Vagina (tissue), 2 donors: ENCODE data around the gene AKAP6. TPM values are rescaled to one million over a fixed set of nuclear protein-coding genes. Genes with fewer than 3 reads are reported as not detected.

Experiments
- DNase-seq, 2 donors: peaks; one replicate each; pipeline ENCODE4 v3.0.0-alpha.2; 2017; ENCODE audit errors: extremely low spot score in 2 of 2
- H3K27ac ChIP-seq: fragments of 200-600 bp; sonication (generic); one replicate; pipeline ENCODE4 v1.5.1; 2019
- H3K27me3 ChIP-seq: fragments of 200-600 bp; sonication (generic); one replicate; pipeline ENCODE4 v1.5.1; 2019
- H3K36me3 ChIP-seq, 2 donors: fragments of 200-600 bp; sonication (generic); one replicate each; pipeline ENCODE4 v1.5.1; 2017 to 2019
- H3K4me1 ChIP-seq: fragments of 200-600 bp; sonication (generic); one replicate; pipeline ENCODE4 v1.5.1; 2019
- H3K4me3 ChIP-seq, 2 donors: fragments of 200-600 bp; sonication (generic); 1 replicate in 1 of 2; 2 replicates in 1 of 2; pipeline ENCODE4 v1.5.1; 2016 to 2019
- H3K9me3 ChIP-seq: fragments of 200-600 bp; sonication (generic); one replicate; pipeline ENCODE4 v1.5.1; 2019
- POLR2A ChIP-seq, 2 donors: fragments of 450-650 bp; IDR thresholded peaks; one replicate each; pipeline ENCODE4 v1.6.1; 2017; ENCODE audit warnings: antibody characterized with exemption in 2 of 2, mild to moderate bottlenecking in 2 of 2, moderate library complexity in 2 of 2
- POLR2AphosphoS5 ChIP-seq, 2 donors: sonication (generic); formaldehyde crosslinking; IDR thresholded peaks; one replicate each; pipeline ENCODE4 v1.9.0; 2017; ENCODE audit warnings: antibody characterized with exemption in 2 of 2, mild to moderate bottlenecking in 2 of 2, low read depth in 1 of 2; ENCODE audit not compliant: insufficient read depth in 1 of 2
- intact Hi-C: fragments of 100-400 bp; cut with DNase I; formaldehyde crosslinking; loops from one replicate; pipeline ENCODE4 v1.15.1; 2023
- total RNA-seq: library from RNA; depleted of rRNA; stranded (reverse); fragments of >200 nt; gene quantifications from one replicate; pipeline ENCODE4 v1.2.3, GENCODE V29; 2016
- TF ChIP-seq, protein P1 (sequence below), 3 experiments: fragments of 450-650 bp in 2 of 3; fragments of 200-600 bp in 1 of 3; sonication (generic) in 1 of 3; IDR thresholded peaks; one replicate each; pipeline ENCODE4 v1.5.1; 2017 to 2019; ENCODE audit warnings: antibody characterized with exemption in 3 of 3, mild to moderate bottlenecking in 2 of 3, moderate library complexity in 2 of 3

Gene AKAP6
- total RNA-seq, 1 donor from 2014 or later, result 3.9 TPM

DNA sequence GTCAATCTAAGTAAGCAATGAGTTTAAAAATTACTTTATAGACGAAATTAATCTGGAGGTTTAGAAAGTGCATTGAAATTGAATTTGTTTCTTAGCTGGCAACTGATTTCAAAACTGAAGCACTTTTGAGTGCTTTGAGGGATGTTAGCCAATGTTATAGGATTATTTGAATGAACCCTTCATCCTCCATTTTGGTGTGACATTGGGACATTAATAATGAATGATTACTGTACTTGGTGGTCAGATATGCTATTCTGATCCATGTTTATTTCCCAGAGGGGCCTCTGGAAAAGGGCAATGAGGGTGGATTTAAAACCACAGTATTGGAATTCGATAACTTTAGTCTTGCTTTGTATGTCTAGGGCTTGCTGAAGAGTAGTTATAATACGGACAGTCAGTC is 183.2 kb downstream of the AKAP6 start:
- H3K9me3 ChIP-seq, result no peaks in the 10 kb centered on the region
- no peak for DNase-seq
- no peaks in the 10 kb centered on the region for H3K27me3 ChIP-seq
- H3K36me3 ChIP-seq, result no peaks in the 10 kb centered on the region
- TF ChIP-seq POLR2AphosphoS5 (IDR thresholded peaks at IDR 0.05; ENCODE audit: insufficient read depth in 1 of 2, low read depth in 1 of 2) (no peak), POLR2A (IDR thresholded peaks at IDR 0.05) (no peak)
- TF ChIP-seq, protein P1, sequence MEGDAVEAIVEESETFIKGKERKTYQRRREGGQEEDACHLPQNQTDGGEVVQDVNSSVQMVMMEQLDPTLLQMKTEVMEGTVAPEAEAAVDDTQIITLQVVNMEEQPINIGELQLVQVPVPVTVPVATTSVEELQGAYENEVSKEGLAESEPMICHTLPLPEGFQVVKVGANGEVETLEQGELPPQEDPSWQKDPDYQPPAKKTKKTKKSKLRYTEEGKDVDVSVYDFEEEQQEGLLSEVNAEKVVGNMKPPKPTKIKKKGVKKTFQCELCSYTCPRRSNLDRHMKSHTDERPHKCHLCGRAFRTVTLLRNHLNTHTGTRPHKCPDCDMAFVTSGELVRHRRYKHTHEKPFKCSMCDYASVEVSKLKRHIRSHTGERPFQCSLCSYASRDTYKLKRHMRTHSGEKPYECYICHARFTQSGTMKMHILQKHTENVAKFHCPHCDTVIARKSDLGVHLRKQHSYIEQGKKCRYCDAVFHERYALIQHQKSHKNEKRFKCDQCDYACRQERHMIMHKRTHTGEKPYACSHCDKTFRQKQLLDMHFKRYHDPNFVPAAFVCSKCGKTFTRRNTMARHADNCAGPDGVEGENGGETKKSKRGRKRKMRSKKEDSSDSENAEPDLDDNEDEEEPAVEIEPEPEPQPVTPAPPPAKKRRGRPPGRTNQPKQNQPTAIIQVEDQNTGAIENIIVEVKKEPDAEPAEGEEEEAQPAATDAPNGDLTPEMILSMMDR (IDR thresholded peaks at IDR 0.05), result no peak
- H3K27ac ChIP-seq, result no peak overlapping the region
- intact Hi-C loops, result no loop called here
- peaks cover 5% of the 10 kb centered on the region for H3K4me1 ChIP-seq
- no peak overlapping the region for H3K4me3 ChIP-seq

DNA sequence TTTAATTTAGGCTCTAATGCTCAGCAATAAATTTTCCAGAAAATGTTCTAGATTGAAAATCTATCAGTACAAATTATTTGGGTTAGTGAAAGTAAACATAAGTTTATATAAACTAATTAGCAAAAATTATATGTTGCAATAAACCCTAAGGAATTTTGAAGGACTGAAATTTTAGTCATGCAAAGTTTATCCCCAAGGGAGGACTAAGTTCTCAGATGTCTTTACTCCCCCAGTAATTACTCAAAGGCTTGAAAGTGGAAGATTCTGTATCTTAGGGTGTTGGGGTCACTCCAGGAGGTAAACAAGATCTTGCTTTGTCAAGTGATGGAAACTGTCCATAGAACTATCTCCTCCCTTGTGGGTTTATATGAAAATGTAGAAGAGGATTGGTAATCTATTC is 183.7 kb downstream of the AKAP6 start:
- no peaks in the 10 kb centered on the region for H3K27me3 ChIP-seq
- no peak overlapping the region for H3K27ac ChIP-seq
- H3K4me3 ChIP-seq, result no peak overlapping the region
- TF ChIP-seq POLR2A (IDR thresholded peaks at IDR 0.05), result no peak
- TF ChIP-seq, protein P1 (IDR thresholded peaks at IDR 0.05), result no peak
- TF ChIP-seq POLR2AphosphoS5 (IDR thresholded peaks at IDR 0.05; ENCODE audit: insufficient read depth in 1 of 2, low read depth in 1 of 2), result no peak
- intact Hi-C loops, result no loop called here
- no peak for DNase-seq
- peaks cover 5% of the 10 kb centered on the region for H3K4me1 ChIP-seq
- no peaks in the 10 kb centered on the region for H3K9me3 ChIP-seq
- no peaks in the 10 kb centered on the region for H3K36me3 ChIP-seq

DNA sequence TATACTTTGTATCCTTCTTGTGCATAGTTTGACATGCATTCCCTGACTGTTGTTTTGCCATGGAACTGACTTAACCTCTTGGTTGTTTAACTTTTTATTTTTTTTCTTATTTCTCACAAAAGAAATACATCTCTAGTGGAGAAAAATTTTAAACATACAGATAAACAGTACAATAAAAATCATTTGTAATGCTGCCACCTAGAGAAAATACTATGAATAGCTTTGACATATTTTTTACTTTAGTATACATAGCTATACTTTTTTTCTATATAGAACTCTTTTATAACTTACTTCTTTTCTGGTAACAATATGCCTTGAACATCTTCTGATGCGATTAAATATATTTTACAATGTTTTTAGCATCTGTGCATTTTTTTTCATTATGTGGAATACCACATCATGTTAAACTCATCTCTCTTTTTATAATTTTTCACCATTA is 184.5 kb downstream of the AKAP6 start:
- Histone ChIP-seq H3K4me3 (no peak overlapping the region), H3K27ac (no peak overlapping the region), H3K9me3 (no peaks in the 10 kb centered on the region), H3K27me3 (no peaks in the 10 kb centered on the region), H3K4me1 (peaks cover 5% of the 10 kb centered on the region), H3K36me3 (no peaks in the 10 kb centered on the region)
- intact Hi-C loops, result no loop called here
- TF ChIP-seq POLR2A (IDR thresholded peaks at IDR 0.05), result no peak
- no peak for TF ChIP-seq POLR2AphosphoS5 (IDR thresholded peaks at IDR 0.05; ENCODE audit: insufficient read depth in 1 of 2, low read depth in 1 of 2)
- TF ChIP-seq, protein P1 (IDR thresholded peaks at IDR 0.05), result no peak
- DNase-seq, result no peak

DNA sequence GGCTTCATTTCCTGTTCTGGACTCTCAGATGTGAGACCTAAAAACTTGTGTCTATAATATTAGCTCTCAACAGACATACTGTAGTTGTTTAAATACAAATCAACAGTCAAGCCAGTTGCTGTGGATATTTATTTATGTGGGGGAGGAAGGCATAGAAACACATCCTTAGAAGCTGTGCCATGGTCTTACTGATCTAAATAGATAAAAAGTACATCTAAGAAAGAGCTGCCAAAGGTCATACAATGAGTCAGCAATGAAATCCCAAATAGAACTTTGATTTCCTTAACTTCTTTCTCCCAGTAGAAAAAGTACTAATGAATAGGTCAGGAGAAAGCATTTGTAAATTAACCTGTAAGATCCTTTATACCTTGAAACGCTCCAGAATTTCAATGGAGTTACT is 185.1 kb downstream of the AKAP6 start:
- H3K9me3 ChIP-seq, result no peaks in the 10 kb centered on the region
- intact Hi-C loops, result no loop called here
- no peak for DNase-seq
- TF ChIP-seq POLR2AphosphoS5 (IDR thresholded peaks at IDR 0.05; ENCODE audit: insufficient read depth in 1 of 2, low read depth in 1 of 2) (no peak), POLR2A (IDR thresholded peaks at IDR 0.05) (no peak)
- TF ChIP-seq, protein P1 (IDR thresholded peaks at IDR 0.05), result no peak
- no peak overlapping the region for H3K27ac ChIP-seq
- no peaks in the 10 kb centered on the region for H3K36me3 ChIP-seq
- H3K4me3 ChIP-seq, result no peak overlapping the region
- no peaks in the 10 kb centered on the region for H3K27me3 ChIP-seq
- no peaks in the 10 kb centered on the region for H3K4me1 ChIP-seq

DNA sequence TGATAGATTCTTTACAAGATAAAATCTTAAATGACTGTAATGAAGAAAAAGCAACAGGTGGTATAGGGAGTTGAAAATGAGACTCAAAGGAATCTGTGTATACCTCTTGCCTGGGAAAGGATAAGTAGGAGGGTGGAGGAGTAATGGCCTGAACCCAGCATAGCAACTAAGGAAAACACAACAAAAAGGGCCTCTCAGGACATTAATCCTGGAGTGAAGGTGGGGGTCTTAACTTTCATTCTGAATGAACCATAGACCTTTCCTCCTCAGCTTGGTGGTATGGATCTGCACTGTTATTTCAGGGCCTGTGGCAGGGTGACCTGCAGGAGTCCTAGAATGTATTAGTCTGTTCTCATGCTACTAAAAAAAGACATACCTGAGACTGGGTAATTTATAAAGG is 185.6 kb downstream of the AKAP6 start:
- H3K27me3 ChIP-seq, result no peaks in the 10 kb centered on the region
- H3K27ac ChIP-seq, result no peak overlapping the region
- H3K9me3 ChIP-seq, result no peaks in the 10 kb centered on the region
- intact Hi-C loops, result no loop called here
- no peaks in the 10 kb centered on the region for H3K36me3 ChIP-seq
- H3K4me1 ChIP-seq, result no peaks in the 10 kb centered on the region
- TF ChIP-seq POLR2AphosphoS5 (IDR thresholded peaks at IDR 0.05; ENCODE audit: insufficient read depth in 1 of 2, low read depth in 1 of 2) (no peak), POLR2A (IDR thresholded peaks at IDR 0.05) (no peak)
- TF ChIP-seq, protein P1 (IDR thresholded peaks at IDR 0.05), result no peak
- H3K4me3 ChIP-seq, result no peak overlapping the region
- DNase-seq, result no peak
